ENCODE results near the gene PLA2G15.

The PLA2G15 gene

GRCh38 chr16:68232335-68232734 is 12.8 kb upstream of the PLA2G15 start:
- no peak for DNase-seq (ENCODE audit: low read depth)
- TF ChIP-seq CTCF (IDR thresholded peaks at IDR 0.05; ENCODE audit: low read length, missing control alignments): no peak
- H3K4me3 ChIP-seq (replicated peaks; ENCODE audit: low read depth, low read length): no peak overlapping the region

GRCh38 chr16:68233085-68233834 is 11.9 kb upstream of the PLA2G15 start:
- no peak for DNase-seq (ENCODE audit: low read depth)
- no peak overlapping the region for H3K4me3 ChIP-seq (replicated peaks; ENCODE audit: low read depth, low read length)
- no peak for TF ChIP-seq CTCF (IDR thresholded peaks at IDR 0.05; ENCODE audit: low read length, missing control alignments)

- TF ChIP-seq CTCF (IDR thresholded peaks at IDR 0.05; ENCODE audit: low read length, missing control alignments): no peak
- no peak for DNase-seq (ENCODE audit: low read depth)
- H3K4me3 ChIP-seq (replicated peaks; ENCODE audit: low read depth, low read length): no peak overlapping the region
Measured at GRCh38 chr16:68233835-68234187, 11.4 kb upstream of the PLA2G15 start.

GRCh38 chr16:68234188-68235107 is 10.7 kb upstream of the PLA2G15 start:
- TF ChIP-seq CTCF (IDR thresholded peaks at IDR 0.05; ENCODE audit: low read length, missing control alignments): no peak
- H3K4me3 ChIP-seq (replicated peaks; ENCODE audit: low read depth, low read length): no peak overlapping the region
- DNase-seq (ENCODE audit: low read depth): no peak

GRCh38 chr16:68235108-68235886 is 9.9 kb upstream of the PLA2G15 start:
- no peak for TF ChIP-seq CTCF (IDR thresholded peaks at IDR 0.05; ENCODE audit: low read length, missing control alignments)
- DNase-seq (ENCODE audit: low read depth): no peak
- no peak overlapping the region for H3K4me3 ChIP-seq (replicated peaks; ENCODE audit: low read depth, low read length)

- peak within 1 kb of the TSS; percentile 64 for H3K4me3 ChIP-seq (replicated peaks; ENCODE audit: low read depth, low read length)
- no peak for DNase-seq (ENCODE audit: low read depth)
- TF ChIP-seq CTCF (IDR thresholded peaks at IDR 0.05; ENCODE audit: low read length, missing control alignments): no peak
Measured at GRCh38 chr16:68235887-68236136, 9.4 kb upstream of the PLA2G15 start, which contains the start of gene ESRP2. Gene ESRP2 (minus strand): TSS chr16:68236127. CDS start chr16:68236045, 82 bp downstream.

All from fibroblast of pulmonary artery (primary cell).